Measurements from ENCODE around the gene SCN7A.

DNA sequence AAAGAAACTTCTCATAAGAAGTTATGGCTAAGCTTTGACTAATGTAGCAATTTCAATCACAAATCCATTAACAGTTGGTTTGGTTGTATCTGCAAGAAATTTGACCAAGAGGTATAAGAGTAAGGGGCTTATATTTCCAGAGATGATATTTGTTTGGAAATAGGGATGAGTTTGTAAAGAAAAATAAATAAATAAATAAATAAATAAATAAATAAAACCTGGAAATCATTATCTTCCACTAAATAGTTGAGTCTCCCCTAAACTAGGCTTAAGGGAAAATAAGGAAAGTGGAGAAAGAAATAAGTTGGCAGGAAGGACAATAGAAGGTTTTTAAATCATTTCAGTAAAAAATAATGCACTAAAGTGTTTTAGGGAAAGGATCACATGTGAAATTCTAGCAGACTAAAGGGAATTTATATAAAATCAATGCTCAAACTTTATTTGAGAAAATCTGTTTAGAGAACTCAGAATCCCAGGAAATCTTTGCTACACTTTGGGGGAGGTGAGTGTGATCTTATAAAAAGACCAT is 23.5 kb upstream of the SCN7A start:
- TF ChIP-seq, protein P1, sequence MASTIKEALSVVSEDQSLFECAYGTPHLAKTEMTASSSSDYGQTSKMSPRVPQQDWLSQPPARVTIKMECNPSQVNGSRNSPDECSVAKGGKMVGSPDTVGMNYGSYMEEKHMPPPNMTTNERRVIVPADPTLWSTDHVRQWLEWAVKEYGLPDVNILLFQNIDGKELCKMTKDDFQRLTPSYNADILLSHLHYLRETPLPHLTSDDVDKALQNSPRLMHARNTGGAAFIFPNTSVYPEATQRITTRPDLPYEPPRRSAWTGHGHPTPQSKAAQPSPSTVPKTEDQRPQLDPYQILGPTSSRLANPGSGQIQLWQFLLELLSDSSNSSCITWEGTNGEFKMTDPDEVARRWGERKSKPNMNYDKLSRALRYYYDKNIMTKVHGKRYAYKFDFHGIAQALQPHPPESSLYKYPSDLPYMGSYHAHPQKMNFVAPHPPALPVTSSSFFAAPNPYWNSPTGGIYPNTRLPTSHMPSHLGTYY (CRISPR knock-in tag; IDR thresholded peaks at IDR 0.05), result no peak
- TF ChIP-seq ESRRA (CRISPR knock-in tag; IDR thresholded peaks at IDR 0.05; ENCODE audit: borderline replicate concordance) (no peak), CBFB (CRISPR knock-in tag; IDR thresholded peaks at IDR 0.05; ENCODE audit: low read depth) (no peak), ZBTB21 (CRISPR knock-in tag; IDR thresholded peaks at IDR 0.05; ENCODE audit: borderline replicate concordance) (no peak)
- TF ChIP-seq, protein P2, sequence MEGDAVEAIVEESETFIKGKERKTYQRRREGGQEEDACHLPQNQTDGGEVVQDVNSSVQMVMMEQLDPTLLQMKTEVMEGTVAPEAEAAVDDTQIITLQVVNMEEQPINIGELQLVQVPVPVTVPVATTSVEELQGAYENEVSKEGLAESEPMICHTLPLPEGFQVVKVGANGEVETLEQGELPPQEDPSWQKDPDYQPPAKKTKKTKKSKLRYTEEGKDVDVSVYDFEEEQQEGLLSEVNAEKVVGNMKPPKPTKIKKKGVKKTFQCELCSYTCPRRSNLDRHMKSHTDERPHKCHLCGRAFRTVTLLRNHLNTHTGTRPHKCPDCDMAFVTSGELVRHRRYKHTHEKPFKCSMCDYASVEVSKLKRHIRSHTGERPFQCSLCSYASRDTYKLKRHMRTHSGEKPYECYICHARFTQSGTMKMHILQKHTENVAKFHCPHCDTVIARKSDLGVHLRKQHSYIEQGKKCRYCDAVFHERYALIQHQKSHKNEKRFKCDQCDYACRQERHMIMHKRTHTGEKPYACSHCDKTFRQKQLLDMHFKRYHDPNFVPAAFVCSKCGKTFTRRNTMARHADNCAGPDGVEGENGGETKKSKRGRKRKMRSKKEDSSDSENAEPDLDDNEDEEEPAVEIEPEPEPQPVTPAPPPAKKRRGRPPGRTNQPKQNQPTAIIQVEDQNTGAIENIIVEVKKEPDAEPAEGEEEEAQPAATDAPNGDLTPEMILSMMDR (IDR thresholded peaks at IDR 0.05), result no peak
- TF ChIP-seq, protein P3, sequence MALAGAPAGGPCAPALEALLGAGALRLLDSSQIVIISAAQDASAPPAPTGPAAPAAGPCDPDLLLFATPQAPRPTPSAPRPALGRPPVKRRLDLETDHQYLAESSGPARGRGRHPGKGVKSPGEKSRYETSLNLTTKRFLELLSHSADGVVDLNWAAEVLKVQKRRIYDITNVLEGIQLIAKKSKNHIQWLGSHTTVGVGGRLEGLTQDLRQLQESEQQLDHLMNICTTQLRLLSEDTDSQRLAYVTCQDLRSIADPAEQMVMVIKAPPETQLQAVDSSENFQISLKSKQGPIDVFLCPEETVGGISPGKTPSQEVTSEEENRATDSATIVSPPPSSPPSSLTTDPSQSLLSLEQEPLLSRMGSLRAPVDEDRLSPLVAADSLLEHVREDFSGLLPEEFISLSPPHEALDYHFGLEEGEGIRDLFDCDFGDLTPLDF (CRISPR knock-in tag; IDR thresholded peaks at IDR 0.05), result no peak

Data from WTC11 (cell line).